ENCODE results near the gene DTX1.
A peak's percentile ranks its signal among the peaks of the same experiment; 100 is the strongest.

The DTX1 gene

DNA sequence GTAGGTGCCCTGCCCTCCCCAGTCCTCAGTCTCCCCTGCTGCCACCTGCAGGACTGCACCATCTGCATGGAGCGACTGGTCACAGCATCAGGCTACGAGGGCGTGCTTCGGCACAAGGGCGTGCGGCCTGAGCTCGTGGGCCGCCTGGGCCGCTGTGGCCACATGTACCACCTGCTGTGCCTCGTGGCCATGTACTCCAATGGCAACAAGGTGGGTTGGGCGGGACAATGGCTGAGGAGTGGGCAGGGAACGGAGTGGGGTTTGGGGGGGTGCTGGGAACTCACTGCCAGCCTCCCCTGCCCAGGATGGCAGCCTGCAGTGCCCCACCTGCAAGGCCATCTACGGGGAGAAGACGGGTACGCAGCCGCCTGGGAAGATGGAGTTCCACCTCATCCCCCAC is 38.2 kb downstream of the DTX1 start:
- DNase-seq (ENCODE audit: low read depth in 2 of 2): no peak

DNA sequence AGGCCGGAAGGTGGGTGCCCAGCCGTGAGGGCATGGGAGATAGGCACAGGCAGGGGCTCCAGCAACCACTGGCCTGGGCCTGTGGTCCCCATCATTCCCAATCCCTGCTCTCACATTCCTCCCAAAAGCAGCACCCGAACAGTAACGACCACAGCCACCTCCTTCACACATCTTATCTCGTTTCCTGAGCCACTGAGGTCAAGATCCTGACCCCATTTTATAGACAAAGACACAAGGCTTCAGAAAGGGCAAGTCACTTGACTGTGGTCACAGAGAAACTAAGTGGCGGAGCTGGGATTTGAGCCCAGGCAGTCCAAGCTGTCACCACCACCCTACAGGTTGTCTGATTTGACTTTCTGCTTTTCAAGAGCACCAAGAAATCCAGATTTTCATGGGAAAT is 38.9 kb downstream of the DTX1 start:
- no peak for DNase-seq (ENCODE audit: low read depth in 2 of 2)

DNA sequence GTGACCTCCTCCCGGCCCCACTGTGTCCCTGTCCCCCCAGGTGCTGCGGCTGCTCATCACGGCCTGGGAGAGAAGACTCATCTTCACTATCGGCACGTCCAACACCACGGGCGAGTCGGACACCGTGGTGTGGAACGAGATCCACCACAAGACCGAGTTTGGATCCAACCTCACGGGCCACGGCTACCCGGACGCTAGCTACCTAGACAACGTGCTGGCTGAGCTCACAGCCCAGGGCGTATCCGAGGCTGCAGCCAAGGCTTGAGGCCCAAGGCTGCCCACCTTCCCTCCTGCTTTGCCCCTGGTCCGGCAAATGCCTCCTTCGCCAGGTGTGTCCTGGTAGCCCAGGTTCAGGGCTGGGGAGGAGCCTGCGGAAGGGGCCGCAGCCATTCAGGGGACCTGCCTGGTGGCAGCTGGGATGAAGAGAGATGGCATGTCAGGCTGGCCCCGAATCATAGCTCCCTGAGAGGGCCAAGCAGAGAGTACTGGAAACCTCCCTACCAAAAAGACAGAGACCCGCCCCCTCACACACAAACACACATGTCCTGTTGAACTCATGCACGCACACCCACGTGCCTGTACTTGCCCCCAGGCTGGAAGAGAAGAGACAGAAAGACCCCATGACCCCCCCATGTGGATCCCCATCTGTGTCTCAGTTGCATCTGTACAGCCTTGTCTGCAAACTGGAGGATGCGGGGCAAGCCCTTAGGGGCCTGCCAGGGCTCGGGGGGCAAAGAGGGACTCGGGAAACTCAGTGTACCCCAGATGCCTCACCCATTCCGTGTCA is 40.3 kb downstream of the DTX1 start:
- no peak for DNase-seq (ENCODE audit: low read depth in 2 of 2)

DNA sequence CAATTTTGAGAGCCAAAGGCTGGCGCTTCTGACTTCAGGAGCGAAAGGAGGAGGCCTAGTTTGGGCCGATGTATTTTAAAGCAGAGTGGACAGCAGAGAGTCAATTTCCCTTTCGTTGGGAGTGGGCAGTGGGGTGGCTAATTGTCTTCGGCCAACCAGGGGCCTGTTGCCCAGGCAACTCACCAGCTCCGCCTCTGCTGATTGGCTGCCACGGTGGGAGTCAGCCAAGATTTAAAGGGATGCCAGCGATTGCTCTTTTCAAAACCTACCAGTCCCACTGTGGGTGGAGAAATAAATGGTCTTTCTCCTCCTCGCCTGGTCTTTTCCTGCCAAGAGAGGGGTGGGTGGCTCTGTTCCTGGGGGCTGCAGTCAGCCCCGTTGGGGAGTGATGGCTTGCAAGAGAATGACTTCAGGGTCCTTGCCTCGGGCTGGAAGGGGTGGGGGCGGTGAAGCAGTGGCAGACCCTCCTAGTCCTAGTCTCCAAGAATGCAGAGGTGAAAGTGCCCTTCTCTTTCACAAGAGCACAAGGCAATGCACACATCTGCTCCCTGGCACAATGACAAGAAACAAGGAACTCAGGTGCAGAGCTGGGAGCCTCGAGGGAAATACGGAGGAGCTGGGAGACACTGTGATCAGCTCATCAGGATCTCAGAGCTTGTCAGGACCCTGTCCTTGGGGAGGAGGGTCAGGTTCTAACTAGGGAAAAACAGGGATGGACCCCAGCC is 41.3 kb downstream of the DTX1 start:
- no peak for DNase-seq (ENCODE audit: low read depth in 2 of 2)

DNA sequence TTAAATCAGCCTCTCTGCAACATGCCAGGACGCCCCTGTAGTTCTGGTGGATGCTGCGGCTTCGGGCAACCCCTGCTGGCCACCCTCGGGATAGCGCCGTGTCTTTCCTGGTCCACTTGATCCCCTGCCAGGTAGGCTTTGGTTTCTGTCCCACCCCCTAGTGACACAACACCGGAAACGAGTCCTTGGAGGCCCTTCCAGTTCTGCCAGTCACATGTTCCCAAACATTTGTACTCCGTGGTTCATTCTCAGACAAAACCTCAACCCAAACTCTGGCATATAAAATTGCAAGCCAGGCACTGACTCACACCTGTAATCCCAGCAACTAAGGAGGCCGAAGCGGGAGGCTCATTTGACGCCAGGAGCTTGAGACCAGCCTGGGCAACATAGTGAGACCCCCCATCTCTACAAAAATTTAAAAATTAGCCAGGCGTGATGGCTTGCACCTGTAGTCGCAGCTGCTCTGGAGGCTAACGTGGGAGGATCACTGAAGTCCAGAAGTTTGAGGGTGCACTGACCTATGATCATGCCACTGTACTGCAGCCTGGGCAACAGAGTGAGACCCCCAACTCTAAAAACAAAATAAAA is 42.0 kb downstream of the DTX1 start:
- peak; percentile 58 to 61 for DNase-seq (ENCODE audit: low read depth in 2 of 2)

DNA sequence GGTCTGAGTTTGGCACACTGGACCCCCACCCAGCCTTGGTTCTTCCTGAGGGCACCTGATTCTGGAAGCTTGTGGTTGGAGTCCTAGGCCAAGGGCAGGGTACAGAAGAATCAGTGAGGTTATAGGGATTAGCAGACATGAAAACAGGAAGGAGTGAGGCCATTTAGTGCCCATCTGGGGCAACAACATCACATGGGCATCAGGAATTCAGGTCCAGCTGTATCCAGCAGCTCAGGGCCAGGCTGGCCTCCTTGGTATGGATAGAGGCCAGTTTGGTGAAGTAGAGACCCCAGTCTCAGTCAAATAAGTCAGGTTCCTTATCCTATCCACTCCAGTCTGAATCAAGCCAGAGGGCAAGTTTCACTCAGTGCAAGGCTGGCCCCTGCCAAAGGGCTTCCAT is 42.8 kb downstream of the DTX1 start:
- DNase-seq (ENCODE audit: low read depth in 2 of 2): no peak

DNA sequence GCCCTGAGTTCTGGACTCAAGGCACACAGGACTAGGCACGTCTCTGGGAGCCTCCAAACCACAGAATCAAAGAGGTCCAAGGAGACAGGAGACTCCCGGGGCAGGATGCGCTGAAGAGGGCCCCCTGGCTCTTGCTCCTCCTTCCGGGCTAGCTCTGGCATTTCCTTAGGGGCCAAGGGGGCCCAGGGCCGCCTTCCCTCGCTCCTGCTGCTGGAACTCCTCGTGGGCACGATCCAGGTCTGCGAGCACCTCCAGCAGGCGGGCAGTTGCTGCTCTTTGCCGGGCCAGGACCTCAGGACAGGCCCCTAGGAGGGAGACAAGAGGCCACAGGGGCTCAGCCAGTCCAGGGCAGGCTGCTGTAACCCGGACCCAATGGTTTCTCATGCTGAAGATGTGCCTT is 43.2 kb downstream of the DTX1 start:
- DNase-seq (ENCODE audit: low read depth in 2 of 2): no peak

DNA sequence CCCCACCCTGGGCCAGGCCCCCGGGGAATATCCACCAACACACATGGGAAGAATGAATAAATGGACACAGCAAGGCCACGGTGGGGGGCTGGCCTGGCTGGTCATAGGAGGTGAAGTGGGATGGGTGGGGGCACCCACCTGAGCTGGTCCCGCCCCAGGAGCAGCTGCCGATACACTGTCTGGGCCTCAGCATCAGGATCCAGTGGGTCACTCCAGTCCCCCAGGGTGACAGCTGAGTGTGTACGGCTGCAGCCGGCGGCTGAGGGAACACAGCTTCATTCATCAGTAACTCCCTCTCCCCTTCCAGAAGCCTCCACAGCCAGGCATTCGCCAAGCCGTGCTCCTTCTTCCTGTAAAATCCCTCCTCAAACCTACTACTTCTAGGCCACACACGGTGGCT is 45.2 kb downstream of the DTX1 start:
- DNase-seq (ENCODE audit: low read depth in 2 of 2): no peak

DNA sequence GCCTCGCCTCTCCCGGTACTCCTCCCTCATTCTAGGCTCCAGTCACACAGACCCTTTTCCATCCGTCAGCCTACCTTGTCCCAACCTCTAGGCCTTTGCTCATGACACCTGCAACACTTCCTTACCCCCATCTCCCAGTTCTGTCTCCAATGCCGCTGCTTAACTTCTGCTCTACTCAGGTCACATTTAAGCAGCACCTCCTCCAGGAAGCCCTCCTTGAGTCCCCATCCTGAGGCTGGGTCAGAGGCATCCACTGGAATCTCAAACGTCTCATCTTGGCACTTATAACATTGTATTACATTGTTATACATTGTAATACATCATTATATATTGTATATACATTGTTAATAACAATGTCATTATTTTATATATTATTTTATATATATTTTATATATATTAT is 46.3 kb downstream of the DTX1 start:
- DNase-seq (ENCODE audit: low read depth in 2 of 2): no peak

DNA sequence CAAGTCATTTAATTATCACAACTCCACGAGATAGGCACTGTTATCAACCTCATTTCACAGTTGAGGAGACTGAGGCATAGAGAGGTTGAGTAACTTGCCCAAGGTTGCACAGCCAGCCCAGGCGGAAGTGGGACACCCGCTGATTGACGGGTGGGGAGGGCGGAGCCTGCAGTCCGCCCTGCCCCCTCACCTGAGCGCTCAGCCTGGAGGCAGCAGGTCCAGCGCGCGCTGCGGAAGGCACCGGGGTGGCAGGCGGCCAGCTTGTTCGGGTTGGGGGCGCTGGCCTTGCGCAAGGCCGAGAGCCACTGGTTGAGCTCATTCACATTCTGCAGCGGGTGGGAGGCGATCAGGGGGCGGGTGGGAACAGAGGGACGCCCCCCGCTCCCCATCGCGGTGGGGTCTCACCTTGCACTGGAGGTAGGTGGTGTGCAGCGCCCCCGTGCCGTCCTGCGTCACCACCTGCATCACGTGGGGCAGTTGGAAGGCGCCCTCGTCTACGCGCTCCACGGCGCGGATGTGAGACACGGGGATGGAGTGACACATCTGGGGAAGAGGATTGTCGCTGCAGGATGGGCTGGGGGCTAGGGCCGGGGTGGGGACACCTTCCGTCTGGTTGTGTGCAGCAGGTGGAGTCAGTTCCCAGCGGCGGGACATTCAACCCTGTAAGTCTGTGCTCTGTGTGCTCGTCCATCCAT is 47.4 kb downstream of the DTX1 start:
- DNase-seq (ENCODE audit: low read depth in 2 of 2): peak; percentile 34 to 55

DNA sequence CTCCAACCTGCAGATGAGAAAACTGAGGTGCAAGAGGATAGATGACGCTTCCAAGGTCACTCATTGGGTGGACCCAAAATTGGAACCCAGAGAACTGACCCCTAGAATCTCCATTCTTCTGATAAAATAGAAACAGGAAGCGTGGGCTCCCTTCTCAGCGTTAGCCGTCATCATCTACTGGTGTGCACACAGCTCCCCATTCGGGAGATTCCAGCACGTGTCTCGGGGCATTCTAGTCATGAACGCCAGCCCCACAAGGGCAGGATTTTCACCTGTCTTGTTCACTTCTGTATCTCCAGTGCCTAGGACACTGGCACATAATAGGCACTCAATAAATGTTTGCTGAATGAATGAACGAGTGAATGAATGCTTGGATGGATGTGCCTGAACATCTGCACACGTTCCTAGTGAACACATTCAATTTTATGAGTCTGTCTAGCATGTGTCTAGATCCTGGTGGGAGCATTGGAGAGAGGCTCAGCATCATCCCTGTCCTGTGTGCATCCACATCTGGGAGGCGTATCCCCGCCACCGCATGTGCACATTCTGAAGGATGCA is 48.5 kb downstream of the DTX1 start:
- no peak for DNase-seq (ENCODE audit: low read depth in 2 of 2)

DNA sequence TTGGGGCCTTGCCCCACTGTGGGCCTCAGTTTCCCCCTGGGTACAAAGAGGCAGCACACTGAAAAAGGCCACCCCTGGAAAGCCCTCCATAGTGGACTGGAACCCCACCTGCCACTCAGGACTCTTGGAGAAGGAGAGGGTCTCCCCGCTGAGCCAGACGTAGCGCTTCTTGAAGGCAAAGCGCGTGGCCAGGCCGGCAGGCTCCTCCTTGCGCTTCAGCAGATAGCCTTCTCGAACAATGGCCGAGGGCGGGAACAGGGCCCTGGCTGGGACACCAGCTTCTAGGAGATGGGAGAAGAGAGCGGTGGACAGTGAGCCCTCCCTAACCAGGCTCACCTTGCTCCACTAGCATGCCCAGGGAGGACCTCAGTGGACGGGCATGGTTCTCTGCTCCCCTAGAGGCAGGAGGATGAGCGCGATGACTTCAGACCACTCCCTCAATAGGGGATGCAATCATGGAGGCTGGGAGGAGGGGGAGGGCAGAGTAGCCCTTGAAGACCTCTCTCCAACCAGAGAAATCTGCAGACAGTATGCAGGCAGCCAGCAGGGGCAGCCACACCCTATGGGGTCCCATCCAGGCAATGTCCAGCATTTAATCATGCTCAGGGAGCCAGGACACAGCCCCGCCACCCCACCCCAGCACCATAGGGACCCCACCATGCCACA is 49.2 kb downstream of the DTX1 start:
- DNase-seq (ENCODE audit: low read depth in 2 of 2): no peak

DNA sequence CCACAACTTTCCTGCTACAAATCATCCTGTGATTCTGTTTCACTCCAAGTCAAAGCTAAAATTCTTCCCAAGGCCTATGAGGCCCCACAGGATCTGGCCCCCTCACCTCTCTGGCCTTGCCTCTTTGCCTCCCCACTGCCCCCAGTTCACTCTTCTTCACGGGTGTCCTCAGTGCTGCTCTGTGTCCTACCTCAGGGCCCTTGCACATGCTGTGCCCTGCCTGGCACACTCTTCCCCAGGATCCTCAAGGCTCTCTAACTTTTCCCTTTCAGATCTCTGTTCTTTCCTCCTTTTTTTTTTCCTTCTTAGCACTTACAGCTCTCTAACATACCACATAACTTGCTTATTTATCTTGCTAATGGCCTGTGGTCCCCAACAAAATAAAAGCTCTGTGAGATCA is 49.8 kb downstream of the DTX1 start:
- DNase-seq (ENCODE audit: low read depth in 2 of 2): no peak

DNA sequence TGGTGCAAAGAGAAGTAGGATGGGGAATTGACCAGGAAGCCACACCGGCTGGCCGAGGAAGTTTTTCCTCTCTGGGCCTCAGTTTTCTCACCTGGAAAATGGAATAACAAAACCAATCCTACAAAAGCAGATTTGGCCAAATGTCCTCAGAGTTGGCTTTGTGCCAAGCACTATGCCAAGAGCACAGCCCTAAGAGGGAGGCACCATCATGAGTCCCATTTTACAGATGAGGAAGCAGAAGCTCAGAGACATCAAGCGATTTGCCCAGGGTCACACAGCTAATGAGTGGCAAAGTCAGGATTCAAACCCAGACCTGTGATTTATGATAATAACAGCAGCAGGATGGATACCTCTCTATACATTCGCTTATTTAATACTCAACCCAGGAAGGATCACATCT is 51.8 kb downstream of the DTX1 start:
- DNase-seq (ENCODE audit: low read depth in 2 of 2): no peak

DNA sequence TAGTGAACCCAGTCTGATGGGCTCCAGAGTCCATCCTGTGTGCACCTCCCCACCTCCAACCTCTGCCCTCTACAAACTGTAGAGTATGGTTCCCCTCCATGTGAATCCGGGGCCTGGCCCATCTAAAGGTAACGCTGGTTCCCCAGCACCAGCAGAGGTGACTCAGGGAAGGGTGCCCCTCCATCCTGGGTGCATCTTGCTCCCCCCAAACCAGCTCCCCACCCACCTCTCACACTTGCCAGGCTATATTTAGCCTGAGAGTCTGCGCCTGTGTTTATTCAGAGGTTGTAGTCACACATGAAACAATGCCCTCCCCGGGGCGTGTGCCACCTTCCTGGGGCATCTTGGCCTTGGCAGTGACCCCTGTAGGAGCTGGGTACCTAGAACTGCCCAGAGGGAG is 52.8 kb downstream of the DTX1 start:
- DNase-seq (ENCODE audit: low read depth in 2 of 2): no peak

DNA sequence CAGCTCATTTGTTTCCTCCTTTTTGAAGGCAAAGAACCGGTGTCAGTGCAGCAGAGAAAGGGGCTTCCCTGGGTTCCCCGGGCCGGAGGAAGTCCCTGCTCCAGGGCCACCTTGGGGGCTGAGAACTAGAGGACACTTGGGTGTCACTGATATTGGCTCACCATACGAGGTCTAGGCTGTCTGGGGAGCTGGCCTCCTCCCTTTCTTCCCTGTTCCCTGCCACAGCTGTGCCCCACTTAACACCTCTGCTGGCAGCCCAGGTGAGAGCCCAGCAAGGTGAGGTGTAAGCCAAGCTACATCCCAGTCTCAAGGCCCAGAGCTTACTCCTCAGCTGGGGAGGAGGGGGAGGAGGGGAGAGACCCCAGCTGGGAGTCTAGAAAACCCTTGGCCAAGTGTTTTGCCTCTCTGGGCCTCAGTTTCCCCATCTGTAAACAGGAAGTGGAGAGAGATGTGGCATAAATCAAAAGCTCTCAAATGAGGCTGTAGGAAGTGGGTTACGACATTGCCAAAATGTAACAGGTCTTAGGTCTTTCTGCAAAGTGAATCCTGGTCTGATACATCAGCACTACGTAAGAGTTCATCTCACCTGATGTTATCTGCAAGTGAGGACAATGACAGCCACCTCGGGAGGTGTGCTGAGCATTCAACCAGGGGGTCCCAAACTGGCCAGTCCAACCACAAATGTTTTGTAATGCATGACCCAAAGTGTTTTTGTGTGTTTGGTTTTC is 53.5 kb downstream of the DTX1 start:
- no peak for DNase-seq (ENCODE audit: low read depth in 2 of 2)

DNA sequence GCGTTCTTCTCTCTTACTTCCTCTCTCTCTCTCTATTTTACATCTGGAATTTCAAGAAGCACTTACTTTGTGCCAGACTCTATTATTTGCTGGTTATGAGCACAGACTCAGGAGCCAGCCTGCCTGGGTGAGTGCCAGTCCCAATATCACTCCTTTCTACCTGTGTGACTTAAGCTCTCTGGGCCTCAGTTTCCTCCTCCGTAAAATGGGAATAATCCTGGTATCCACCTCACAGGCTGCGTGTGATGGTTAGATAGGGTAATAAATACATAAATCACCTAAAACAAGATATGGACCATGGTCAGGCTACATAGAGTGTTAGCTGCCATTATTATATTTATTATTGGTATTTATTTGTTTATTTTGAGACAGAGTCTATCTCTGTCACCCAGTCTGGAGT is 54.7 kb downstream of the DTX1 start:
- no peak for DNase-seq (ENCODE audit: low read depth in 2 of 2)

DNA sequence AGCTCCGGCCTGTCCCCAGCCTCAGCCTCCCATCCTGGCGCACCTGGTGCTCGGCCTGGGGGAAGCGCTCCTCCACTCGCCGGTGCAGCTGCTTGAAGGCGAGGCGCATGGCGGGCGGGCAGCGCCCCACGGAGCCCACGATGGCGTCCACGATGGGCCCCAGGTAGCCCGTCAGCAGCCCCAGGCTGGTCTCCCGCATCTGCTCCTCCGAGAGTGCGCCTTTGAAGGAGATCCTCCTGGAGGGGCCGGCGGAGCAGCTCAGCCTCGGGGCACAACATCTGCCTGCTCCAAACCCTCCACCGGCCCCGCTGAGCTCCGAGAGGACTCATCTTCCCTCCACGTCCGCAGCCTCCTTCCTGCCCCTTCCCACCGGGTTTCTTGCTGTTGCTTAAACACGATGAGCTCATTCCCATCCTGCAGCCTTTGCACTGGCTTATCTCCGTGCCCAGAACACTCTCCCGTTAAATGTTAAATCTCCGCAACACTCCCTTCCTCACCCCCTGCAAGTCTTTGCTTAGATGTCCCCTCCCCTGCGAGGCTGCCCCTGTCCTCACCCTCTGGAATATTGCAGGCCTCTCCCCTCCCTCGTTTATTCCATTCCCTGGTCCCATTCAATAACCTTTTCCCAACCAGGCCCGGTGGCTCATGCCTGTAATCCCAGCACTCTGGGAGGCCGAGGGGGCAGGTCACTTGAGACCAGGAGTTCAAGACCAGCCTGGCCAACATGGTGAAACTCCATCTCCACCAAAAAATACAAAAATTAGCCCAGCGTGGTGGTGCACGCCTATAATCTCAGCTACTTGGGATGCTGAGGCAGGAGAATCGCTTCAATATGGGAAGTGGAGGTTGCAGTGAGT is 55.7 kb downstream of the DTX1 start:
- no peak for DNase-seq (ENCODE audit: low read depth in 2 of 2)

DNA sequence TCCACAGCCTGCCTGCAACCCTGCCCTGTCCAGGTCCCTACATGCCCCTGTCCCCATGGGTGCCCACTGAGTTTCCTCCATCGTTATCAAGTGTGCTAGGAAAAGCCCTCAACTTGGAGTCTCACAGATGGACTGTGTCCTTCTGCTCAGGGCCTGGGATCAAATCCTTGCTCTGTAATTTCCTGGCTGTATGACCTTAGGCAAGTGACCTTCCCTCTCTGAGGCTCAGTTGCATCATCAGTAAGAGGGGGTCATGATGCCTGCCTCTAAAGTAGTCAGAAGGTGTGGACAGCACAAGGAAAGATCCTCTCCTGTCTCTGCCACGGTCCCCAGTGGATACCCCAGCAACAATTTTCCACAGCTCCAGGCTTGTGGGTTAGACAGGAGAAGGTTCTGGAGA is 56.9 kb downstream of the DTX1 start:
- DNase-seq (ENCODE audit: low read depth in 2 of 2): no peak

All from stimulated activated CD4-positive, alpha-beta T cell treated with anti-CD3 and anti-CD28 coated beads, Interleukin-1b, Interleukin-23, amount 100 ng/mL, for 4 hours (primary cell).